Inflammatory macrophage (primary cell): Measurements from ENCODE around the gene GFPT1.
"Not testable (repeated sequence)": the region's sequence is repeated elsewhere in the genome, so short reads cannot be mapped to it uniquely, and the experiment has no call there.

Experiments
- DNase-seq, 2 donors: peaks; one replicate each; pipeline ENCODE4 v3.0.0-alpha.2; 2020 to 2022
- total RNA-seq, 18 experiments: gene quantifications; one replicate each; lab custom pipeline; 2026; ENCODE audit warnings: mixed read lengths in 6 of 18, inconsistent platforms in 2 of 18; lab: John Stamatoyannopoulos, UW

GFPT1 gene
- total RNA-seq: 56.0 to 140 (median 82.7) reads per million in 18 experiments

DNA sequence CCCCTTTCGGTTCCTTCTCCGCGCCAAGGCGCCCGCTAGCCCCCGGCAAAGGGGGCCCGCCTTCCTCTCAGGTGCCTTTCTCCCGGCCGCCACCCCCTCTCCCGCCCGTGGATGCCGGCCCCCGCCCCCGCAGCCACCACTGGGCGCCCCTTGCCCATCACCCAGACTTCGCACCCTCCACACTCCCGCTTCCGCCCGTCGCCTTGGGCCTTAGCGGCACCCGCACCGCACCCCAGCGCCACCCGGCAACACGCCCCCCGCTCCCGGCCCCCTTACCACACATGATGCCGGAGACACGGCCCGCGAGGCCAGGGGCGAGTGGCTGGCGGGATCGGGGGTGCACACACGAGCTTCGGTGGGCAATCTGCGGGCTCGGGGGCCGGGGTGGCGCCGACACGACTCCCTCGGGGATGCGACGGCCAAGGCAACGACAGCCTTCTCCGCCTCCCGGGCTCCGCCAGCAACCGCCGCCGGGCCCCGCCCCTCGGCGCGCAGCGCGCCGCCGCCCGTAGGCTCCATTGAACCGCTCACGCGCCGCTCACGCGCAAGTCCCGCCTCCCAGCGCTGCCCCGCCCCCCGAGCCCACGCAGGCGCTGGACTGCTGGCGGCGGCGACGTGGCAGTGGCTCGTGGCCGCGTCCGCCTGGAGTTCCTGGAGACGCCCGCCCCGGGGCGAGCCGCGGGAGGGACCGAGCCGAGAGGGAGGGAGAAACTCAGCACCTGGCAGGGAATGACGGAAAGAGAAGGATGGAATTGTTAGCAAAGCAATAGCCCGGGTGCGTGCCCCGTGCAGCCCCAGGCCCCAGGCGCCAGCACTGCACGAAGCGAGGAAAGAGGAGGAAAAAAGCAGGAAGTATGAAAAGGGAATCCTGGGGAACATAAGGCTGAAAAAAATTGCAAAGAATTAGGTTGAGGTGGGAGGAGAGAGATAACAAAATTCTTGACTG is at the start of gene GFPT1:
Gene GFPT1 (minus strand): TSS at position 439 of the 946 bp plus-strand sequence. CDS start 156 bp downstream, at position 283.
- DNase-seq: peak; percentile 95 to 97

DNA sequence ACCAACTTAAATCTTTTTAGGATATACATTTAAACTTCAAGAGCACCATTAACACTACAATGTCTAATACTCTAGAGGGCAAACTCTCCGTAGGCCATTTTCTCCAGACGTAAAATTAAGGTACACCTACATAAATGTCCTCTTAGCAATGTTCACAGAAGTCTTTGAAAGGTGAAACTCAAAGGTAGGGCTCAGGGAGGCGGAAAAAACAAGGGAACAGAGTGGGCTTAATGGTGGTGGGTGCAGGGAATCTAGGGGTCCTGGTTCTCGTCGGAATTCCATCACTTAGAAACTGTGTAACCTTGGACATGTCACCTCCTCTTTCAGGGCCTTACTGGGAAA is 49.5 kb upstream of the GFPT1 start:
- no peak for DNase-seq

DNA sequence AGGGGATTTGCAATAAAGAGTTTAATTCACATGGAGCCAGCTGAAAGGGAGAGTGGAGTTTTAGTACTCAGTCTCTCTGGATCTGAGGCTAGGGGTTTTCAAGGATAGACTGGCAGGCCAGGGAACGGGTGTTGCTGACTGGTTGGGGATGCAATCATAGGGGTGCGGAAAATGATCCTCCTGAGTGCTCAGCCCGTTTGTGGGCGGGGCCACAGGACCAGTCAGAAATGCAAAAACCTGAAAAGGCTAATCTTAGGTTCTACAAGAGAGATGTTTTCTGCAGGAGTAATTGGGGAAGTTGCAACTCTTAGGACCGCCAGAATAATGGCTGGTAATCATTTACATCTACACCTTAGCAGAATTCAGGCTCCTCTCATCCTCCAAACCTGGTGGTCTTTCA is 47.7 kb upstream of the GFPT1 start:
- no peak for DNase-seq

DNA sequence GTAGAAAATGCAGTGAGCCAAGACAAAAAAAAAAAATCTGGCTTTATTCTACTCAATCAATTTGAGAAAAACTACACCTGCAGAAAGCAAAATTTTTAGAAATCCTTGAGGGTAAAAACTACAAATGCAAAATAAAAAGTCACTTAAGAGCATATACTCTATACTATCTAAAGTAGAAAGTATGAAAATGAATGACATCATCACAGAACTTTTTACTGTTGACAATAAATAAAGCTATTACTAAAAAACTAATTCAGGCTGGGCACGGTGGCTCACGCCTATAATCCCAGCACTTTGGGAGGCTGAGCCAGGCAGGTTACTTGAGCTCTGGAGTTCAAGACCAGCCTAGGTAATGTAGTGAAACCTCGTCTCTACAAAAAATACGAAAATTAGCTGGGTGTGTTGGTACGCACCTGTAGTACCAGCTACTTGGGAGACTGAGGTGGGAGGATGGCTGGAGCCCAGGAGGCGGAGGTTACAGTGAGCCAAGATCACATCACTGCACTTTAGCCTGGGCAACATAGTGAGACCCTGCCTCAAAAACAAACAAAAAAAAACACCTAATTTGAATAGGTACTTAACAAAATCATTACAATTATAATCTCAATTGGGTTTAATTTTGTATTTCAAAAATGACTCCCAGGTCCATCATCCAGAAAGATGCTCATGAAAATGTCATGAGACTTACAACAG is 42.6 kb upstream of the GFPT1 start:
- no peak for DNase-seq

DNA sequence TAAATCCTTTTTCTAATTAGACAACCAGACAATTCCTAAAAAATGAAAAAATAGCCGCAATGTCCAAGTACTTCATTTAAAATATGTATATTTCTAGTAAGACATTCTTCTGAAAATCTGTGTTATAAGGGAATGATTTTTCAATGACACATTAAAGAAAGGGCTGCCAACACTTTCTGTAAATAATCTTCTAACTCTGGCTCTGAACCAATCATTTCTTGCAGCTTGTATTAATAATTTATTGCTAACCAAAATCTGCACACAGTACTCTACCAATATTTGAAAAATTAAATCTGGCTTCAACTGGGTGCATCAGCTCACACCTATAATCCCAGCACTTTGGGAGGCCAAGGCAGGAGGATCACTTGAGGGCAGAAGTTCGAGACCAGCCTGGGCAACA is 42.0 kb upstream of the GFPT1 start:
- DNase-seq: no peak

DNA sequence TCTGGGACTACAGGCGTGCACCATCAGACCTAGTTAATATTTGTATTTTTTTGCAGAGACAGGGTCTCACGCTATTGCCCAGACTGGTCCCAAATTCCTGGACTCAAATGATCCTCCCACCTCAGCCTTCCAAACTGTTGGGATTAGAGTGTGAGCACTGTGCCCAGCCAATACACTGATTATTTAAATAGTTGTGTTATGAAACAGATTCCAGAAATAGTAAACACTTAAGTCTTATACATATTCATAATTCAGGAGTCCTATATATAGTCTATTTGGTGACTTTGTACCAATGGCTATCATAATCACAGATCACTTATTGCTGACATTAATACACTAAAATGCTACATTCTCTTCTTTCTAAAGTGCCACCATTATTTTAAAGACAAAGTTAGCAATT is 37.4 kb upstream of the GFPT1 start:
- DNase-seq: no peak

DNA sequence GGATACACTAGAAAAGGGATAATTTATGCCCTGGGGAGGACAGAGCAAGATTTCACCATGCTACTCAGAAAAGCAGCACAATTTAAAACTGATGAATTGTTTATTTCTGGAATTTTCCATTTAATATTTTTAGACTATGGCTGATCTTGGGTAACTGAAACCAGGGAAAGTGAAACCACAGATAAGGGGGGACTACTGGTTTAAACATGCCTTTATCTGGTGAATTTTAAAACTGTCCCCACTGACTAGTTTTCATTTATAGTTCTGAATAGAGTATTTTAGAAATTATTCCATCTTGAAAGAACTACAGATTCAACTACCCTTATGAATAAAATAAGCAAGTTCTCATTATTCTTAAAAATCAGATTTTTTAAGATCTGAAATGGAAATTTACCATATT is 35.2 kb upstream of the GFPT1 start:
- no peak for DNase-seq

DNA sequence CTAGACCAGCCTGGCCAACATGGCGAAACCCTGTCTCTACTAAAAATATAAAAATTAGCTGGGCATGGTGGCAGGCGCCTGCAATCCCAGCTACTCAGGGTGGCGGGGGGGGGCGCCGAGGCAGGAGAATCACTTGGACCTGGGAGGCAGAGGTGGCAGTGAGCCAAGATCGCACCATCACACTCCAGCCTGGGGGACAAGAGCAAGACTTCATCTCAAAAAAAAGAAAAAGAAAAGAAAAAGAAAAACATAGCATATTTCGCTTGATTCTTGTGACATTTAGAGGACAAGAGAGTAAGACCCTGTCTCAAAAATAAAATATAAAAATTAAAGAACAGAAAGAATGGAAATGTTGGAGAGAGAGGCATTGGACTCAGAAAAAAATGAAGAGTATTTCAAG is 32.1 kb upstream of the GFPT1 start:
- DNase-seq: not testable (repeated sequence)

DNA sequence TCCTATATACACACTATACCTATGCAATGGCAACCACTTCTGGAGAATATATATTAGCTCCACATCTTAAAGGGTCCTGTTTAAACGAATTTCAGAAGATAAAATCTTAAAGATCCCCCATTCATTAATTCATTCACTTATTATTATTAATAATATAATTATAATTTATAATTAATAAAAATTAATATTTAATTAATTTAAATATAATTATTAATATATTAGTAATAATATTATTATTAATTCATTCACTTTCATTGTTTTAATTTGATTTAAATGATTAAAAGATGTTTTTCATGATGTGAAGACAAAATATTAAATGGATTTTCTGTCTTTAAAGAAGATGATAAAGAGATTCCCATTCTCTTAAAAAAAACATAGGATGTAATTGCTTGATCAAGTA is 29.1 kb upstream of the GFPT1 start:
- DNase-seq: no peak

DNA sequence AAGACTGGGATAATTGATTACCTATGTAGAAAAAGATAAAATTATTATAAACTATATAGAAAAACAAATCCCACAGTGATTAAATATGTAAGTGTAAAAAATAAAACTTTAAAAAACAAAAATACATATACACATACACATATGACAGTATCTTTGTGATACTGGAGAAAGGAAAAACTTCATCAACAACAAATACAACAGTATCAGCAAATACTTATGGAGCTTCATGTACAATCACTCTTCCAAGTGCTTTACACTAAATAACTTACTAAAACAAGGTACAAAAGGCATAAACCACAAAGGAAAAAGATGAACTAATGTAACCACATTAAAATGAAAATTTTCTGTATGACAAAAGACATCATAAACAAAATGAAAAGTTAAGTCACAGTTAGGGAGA is 24.1 kb upstream of the GFPT1 start:
- no peak for DNase-seq

DNA sequence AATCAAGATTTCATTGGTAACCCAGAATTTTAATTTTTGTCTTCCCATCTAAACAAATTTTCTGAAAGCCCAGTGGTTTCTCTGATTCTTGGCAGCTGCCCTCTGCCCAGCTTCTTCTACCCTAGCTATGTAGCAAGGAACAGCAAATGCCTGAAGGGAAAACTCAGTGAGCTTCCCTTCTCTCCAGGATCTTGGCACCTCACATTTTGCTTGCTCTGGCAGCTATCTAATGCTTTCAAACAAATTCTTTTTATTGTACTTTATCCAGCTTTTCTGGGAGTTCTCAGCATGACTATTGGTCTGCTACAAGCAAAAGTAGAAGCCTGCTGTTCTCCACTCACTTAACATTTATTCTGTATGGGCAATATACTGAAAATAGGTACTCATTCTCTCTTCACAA is 18.3 kb upstream of the GFPT1 start:
- DNase-seq: no peak

DNA sequence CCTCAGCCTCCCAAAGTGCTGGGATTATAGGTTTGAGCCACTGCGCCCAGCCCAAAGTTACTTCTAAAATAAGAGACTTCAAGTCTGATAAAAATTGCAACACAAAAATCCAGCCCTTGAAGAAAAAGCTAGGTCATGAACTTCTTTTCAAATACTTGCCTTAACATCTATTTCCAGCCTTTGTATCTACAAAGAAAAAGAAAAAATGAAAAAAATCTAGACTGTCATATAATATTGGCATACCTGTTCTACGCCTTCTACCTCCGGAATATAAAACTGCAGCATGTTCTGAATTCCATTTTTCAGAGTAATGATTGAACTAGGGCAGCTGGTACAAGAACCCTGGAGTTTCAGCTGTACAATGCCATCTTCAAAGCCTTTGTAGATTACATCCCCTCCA is 13.1 kb upstream of the GFPT1 start:
- DNase-seq: no peak

DNA sequence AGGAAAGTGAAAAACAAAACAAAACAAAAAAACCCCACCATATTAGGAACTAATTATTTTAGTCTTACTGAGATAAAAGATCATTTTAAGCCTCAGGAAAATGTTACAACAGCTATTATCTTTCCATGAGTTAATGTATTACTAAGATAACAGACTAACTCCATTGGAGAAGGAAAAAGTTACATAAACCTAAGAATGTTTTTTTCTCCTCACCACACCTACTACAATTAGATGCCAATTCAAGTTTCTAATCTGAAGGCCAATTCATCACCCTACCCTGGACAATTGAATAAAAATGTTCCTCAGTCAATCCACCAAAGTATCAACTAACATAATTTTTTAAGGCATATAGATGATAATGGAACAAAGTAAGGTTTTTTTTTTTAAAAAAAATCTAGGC is 10.2 kb upstream of the GFPT1 start:
- no peak for DNase-seq

DNA sequence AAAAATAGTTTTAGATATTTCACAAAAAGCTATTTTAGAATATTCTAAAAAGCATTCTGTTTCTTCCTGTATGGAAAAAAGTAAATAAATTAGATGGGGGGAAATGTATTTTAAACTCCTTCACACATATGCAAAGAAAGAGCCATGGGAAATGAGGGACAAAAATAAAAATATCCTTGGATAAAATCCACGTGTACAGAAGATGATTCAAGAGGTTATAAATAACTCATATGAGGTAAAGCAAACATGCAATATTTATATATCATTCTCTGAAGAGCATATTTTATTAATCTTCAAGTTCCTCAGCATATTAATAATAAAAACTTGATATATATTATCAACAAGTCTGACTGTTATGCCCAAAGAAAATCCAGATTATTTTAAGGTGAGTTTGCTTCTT is 8.8 kb upstream of the GFPT1 start:
- DNase-seq: no peak

DNA sequence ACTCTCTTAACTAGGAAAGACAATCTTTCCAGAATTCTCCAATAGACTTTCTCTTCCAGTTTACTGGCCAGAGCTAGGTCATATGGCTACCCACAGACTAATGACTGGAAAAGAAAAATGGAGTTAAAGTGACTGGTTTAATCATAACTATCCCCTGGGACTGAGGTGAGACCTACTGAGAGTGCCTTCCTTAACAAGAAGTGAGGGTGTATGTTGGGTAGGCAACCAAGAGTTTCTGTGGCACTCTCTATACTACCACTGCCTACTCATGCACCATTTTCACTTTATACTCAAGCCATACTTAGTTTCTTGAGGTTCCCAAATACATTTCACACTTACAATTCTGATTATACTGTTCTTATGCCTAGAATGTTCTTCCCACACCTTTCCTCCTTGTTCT is 6.9 kb upstream of the GFPT1 start:
- DNase-seq: no peak

DNA sequence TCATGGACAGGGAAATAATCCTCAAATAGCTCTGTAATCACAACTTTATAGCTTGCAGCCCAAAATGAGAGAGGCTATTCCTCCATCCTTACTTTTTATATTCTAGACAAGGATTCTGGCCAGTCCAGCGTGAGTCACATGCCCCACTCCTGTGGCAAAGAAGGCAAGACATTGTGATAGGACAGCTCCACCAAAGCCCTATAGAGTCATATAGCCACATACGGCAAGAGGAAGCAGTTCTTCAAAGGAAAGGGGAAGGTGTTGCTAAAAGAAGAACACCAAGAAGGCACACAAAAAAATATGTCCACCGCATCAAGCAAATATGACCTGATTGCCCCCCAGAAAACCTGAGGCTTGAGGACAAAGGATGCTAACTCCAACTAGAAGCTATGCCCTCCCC is 3.4 kb upstream of the GFPT1 start:
- DNase-seq: peak; percentile 71 to 72

DNA sequence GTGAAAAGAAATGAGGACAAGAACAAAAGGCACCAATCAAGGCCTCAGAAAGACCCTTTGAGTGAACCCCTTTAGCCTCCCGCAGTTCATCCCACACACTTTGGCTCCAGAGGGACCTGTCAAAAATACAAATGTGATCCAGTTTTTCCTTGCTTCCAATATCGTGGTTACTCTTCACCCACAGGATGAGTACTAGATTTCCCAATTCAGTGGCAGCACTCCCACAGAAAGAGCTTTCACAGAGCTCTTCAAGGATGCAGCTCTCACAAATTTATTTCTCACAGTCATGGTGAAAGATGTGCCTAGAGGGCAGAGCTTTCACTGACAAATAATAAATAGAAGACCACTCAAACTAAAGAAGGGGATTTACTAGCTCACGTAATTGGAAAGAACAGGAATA is 3.0 kb upstream of the GFPT1 start:
- DNase-seq: no peak

DNA sequence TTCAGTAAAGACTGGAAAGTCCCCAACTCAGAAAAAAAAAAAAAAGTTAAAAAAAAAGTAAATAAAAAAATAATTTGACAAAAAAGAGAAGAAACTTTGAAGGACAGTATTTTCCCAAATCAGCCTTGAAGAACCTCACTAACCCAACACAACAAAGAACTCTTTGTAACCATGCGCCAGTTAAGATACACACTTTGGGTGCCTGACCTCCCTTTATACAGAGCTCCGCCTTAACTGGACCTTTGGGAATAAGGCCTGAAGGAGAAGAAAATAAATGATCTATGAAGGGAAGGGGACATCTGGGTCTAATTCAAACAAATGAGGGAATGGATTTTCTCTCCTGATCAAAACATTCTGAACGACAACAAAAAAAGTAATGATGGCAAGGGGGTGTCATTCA is 2.2 kb upstream of the GFPT1 start:
- DNase-seq: no peak

DNA sequence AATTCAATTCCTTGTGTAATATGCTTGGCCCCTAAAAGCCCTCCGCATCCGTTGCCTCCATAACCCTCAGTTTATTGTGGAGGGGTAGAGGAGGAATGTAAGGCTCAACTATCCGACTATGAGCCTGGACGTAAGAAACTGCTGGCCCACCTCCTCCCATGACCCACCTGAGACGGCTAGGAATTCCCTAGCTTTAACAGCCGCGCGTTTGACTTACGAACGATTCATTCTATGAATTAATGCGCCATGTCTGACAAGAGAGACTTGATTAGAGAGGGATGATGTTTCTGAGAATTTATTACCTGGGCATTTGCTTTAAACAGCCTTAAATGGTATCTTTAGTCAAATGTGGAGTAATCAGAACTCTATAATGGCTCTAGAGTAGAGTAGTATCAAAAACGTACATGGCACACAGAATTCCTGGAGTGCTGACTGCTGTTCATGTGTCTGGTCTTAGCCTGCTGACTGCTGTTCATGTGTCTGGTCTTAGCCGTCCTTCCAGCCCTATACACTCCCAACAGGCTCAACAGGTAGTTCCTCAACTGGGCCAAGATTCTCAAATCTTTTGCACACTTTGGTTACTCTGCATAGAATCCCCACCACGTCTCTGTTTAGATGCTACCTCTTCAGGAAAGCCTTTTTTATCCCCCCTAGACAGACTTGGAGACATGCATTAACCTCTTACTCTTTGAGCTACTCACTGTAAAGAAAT is 899 bp upstream of the GFPT1 start:
- DNase-seq: no peak

DNA sequence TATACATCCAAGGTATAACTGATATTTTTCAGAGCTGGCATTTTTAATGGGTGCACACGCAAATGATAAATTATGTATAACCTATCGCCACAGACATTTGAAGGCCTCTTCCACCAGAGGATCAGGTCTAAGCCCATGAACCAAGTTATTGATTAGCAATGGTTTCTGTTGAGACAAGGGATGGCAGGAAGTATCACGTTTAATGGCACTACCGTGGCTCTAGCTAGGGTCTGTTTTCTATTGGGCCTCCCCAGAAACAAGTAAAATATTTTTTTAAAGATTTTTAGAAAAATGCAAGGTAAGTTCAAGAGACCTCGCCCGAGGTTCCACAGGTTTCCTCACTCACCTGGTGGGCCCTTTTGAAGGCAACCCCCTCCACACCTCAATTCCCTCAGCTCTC is 667 bp downstream of the GFPT1 start:
- no peak for DNase-seq

DNA sequence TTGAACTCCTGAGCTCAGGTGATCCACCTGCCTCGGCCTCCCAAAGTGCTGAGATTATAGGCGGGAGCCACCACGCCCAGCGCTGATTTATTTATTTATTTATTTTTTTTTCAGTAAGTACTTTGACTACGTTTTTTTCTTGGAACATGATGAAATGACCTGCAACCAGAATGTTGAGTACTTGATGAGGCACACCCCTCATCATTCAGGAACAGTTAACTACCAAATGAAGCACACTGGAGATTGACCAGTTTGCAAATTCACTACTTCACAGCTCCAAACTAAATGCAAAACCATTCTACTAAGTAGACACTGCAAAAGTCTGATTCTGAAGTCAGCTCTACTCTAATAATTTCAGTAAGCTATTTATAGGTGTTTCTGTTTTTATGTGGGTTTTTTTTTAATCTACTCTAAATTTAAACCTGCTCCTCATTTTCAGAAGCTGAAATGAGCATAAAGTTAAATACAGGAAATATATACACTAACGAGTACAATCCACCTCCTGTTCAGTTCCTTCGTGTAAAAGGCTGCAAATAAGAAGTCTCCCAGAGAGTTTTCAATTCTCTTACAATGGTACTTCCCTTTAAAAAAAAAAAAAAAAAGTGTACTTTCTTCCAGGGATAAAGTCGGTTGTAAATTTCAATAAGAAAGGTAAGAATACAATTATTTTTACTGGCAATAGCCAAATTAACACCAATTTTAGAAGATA is 1.4 kb downstream of the GFPT1 start:
- DNase-seq: peak in 1 of 2 donors; percentile 8

DNA sequence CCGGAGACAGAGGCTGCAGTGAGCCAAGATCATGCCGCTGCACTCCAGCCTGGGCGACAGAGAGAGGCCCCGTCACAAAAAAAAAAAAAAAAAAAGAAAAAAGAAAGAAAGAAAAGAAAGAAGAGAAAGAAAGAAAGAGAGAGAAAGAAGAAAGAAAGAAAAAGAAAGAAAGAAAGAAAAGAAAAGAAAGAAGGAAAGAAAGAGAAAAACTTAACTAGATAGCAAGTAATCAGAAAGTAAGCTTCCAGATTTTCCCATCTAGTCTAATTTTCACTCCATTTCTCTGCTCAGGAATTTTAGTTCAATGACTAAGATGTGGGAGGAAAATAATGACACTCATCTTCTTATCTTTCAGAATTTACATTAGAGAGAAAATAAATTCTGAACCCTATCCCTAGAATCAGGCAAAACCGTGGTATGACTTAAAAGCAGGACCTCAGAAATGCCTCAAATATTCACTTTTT is 2.4 kb downstream of the GFPT1 start:
- no peak for DNase-seq
